ENCODE results near the gene RFLNA.
"Not testable (repeated sequence)": the region's sequence is repeated elsewhere in the genome, so short reads cannot be mapped to it uniquely, and the experiment has no call there.

RFLNA gene

DNA sequence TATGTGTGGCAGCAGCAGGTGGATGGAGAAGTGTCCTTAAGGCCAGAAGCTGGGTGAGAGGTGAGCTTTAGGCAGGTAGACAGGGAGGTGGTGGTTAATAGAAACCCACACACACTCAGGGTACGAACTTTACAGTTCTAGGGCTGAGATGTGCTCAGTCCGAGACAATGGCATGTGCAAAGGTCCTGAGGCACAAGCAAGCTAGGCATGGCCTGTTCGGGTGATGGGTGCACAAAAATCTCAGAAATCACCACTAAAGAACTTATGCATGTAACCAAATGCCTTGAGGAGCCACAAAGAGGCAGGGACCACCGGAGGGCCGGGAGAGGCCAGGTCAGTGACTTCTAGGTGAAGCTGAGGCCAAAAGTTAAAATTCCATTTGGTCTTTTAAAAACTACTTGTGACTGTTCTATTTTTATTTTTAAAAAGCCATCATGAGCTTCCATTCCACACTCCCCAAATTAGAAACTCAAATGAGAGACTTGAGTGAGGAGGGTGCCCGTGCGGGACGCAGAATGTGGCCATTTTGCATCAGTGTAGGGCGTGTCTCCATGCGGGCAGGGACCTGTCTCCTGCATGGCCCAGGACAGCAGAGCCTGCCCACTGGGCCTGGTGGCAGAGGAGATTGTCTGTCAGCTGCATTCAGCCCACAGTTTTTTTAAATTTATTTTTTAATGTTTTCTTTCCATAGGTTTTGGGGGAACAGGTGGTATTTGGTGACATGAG lies 4.0 kb downstream of the RFLNA start:
- H3K36me3 ChIP-seq (ENCODE audit: control insufficient read depth in 1 of 2, insufficient read depth in 2 of 2, low read length in 2 of 2): no peaks in the 10 kb centered on the region
- H3K79me1 ChIP-seq (ENCODE audit: low read length): peaks cover 2% of the 10 kb centered on the region
- WGBS (ENCODE audit: extremely low coverage, insufficient coverage, insufficient read length): no CpG with 5 or more reads among the region's 10 CpGs
- H3K27me3 ChIP-seq (ENCODE audit: insufficient read depth, low read length): peaks cover 5% of the 10 kb centered on the region
- H3K9me3 ChIP-seq (ENCODE audit: insufficient read depth, low read depth, low read length): peaks cover 5% of the 10 kb centered on the region
- H3K14ac ChIP-seq (ENCODE audit: low read length): no peak overlapping the region
- H3K9ac ChIP-seq (ENCODE audit: low read length): no peak overlapping the region
- H3K23ac ChIP-seq (ENCODE audit: low read length): no peak overlapping the region
- DNase-seq: no peak
- H3K79me2 ChIP-seq (ENCODE audit: control insufficient read depth, insufficient read depth, low read length, poor library complexity): no peaks in the 10 kb centered on the region
- H4K91ac ChIP-seq (ENCODE audit: low read depth, low read length): no peak overlapping the region
- no peak overlapping the region for H3K18ac ChIP-seq (ENCODE audit: low read length)
- H2AK5ac ChIP-seq (ENCODE audit: low read length): no peak overlapping the region
- H3K4ac ChIP-seq (ENCODE audit: low read depth, low read length): no peak overlapping the region
- H3K27ac ChIP-seq (ENCODE audit: low read depth, low read length): no peak overlapping the region
- H2BK12ac ChIP-seq (ENCODE audit: low read length): no peak overlapping the region
- no peak overlapping the region for H2AFZ ChIP-seq (ENCODE audit: insufficient read depth, low read length, poor library complexity)
- no peak overlapping the region for H4K12ac ChIP-seq (ENCODE audit: low read depth, low read length)
- H3K4me1 ChIP-seq (ENCODE audit: control insufficient read depth in 1 of 2, insufficient read depth in 2 of 2, low read length in 2 of 2): peaks cover 17 to 22% of the 10 kb centered on the region in 2 experiments
- H3K4me3 ChIP-seq (ENCODE audit: low read depth, low read length): no peak overlapping the region
- H3K4me2 ChIP-seq (ENCODE audit: low read length): no peak overlapping the region
- no peak overlapping the region for H2BK5ac ChIP-seq (ENCODE audit: low read depth, low read length, poor library complexity)
- H2BK120ac ChIP-seq (ENCODE audit: insufficient read depth, low read length, poor library complexity): no peak overlapping the region
- no peak overlapping the region for H4K8ac ChIP-seq (ENCODE audit: low read depth, low read length)

DNA sequence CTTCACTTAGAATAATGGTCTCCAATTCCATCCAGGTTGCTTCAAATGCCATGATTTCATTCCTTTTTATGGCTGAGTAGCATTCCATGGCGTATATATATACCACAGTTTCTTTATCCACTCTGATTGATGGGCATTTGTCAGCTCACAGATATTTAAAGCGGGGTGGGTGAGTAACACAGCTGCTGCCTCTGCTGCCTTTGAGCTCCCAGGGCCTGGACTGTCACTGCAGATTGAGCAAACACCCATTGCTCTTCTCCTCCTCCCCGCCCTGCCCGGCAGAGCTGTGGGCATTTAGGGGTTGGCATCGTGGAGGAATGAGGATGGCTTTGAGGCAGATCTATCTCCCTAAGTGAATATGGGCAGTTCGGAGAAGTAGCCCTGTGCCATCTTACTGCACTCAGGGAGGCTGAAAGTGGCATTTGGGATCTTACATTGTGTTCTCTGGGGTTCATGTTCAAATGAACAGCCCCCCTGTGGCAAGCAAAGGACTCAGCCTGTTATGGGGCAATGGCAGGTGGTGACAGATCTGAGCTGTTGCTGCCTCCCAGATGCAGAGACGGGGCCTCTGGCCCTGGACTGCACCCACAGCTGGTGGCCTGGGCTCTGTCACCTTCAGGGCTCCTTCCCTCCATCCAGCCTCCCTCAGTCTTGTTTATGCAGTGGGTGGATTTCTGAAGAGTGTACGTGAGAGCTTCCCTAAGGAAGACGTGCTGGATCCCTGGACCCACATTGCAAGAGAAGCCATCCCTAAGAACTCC lies 4.9 kb downstream of the RFLNA start:
- Histone ChIP-seq H3K23ac (ENCODE audit: low read length) (no peak overlapping the region), H3K36me3 (ENCODE audit: control insufficient read depth in 1 of 2, insufficient read depth in 2 of 2, low read length in 2 of 2) (no peaks in the 10 kb centered on the region), H3K9me3 (ENCODE audit: insufficient read depth, low read depth, low read length) (peaks cover 5% of the 10 kb centered on the region), H4K12ac (ENCODE audit: low read depth, low read length) (no peak overlapping the region), H3K4ac (ENCODE audit: low read depth, low read length) (no peak overlapping the region), H3K79me1 (ENCODE audit: low read length) (peaks cover under 1% of the 10 kb centered on the region), H2BK5ac (ENCODE audit: low read depth, low read length, poor library complexity) (no peak overlapping the region), H2BK12ac (ENCODE audit: low read length) (no peak overlapping the region), H4K91ac (ENCODE audit: low read depth, low read length) (no peak overlapping the region), H3K14ac (ENCODE audit: low read length) (no peak overlapping the region), H3K4me1 (ENCODE audit: control insufficient read depth in 1 of 2, insufficient read depth in 2 of 2, low read length in 2 of 2) (peaks cover 8 to 13% of the 10 kb centered on the region in 2 experiments), H3K4me3 (ENCODE audit: low read depth, low read length) (no peak overlapping the region), H3K27me3 (ENCODE audit: insufficient read depth, low read length) (peaks cover 5% of the 10 kb centered on the region), H2AFZ (ENCODE audit: insufficient read depth, low read length, poor library complexity) (no peak overlapping the region), H4K8ac (ENCODE audit: low read depth, low read length) (no peak overlapping the region), H3K4me2 (ENCODE audit: low read length) (no peak overlapping the region), H3K79me2 (ENCODE audit: control insufficient read depth, insufficient read depth, low read length, poor library complexity) (no peaks in the 10 kb centered on the region), H2AK5ac (ENCODE audit: low read length) (no peak overlapping the region), H3K27ac (ENCODE audit: low read depth, low read length) (no peak overlapping the region), H3K18ac (ENCODE audit: low read length) (no peak overlapping the region), H3K9ac (ENCODE audit: low read length) (no peak overlapping the region), H2BK120ac (ENCODE audit: insufficient read depth, low read length, poor library complexity) (no peak overlapping the region)
- WGBS (ENCODE audit: extremely low coverage, insufficient coverage, insufficient read length): no CpG with 5 or more reads among the region's 9 CpGs
- no peak for DNase-seq

DNA sequence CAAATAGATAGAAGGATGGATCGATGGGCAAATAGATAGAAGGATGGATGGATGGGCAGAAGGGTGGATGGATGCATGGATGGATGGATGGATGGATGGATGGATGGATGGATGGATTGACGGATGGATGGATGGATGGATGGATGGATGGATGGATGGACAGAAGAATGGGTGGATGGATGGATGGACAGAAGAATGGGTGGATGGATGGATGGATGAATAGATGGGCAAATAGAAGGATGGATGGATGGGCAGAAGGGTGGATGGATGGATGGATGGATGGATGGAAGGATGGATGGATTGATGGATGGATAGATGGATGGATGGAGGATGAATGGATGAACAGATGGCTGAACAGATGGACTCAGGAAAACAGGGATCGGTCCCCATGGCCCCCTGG lies 5.8 kb downstream of the RFLNA start:
- H3K18ac ChIP-seq (ENCODE audit: low read length); H2BK120ac ChIP-seq (ENCODE audit: insufficient read depth, low read length, poor library complexity); H3K14ac ChIP-seq (ENCODE audit: low read length); H3K4me3 ChIP-seq (ENCODE audit: low read depth, low read length); DNase-seq; H3K9ac ChIP-seq (ENCODE audit: low read length); H3K79me1 ChIP-seq (ENCODE audit: low read length); H3K36me3 ChIP-seq (ENCODE audit: control insufficient read depth in 1 of 2, insufficient read depth in 2 of 2, low read length in 2 of 2); H4K8ac ChIP-seq (ENCODE audit: low read depth, low read length); H3K4me1 ChIP-seq (ENCODE audit: control insufficient read depth in 1 of 2, insufficient read depth in 2 of 2, low read length in 2 of 2); H3K79me2 ChIP-seq (ENCODE audit: control insufficient read depth, insufficient read depth, low read length, poor library complexity); H3K27ac ChIP-seq (ENCODE audit: low read depth, low read length); H2AK5ac ChIP-seq (ENCODE audit: low read length); H2BK5ac ChIP-seq (ENCODE audit: low read depth, low read length, poor library complexity); H4K91ac ChIP-seq (ENCODE audit: low read depth, low read length); H3K23ac ChIP-seq (ENCODE audit: low read length); H2AFZ ChIP-seq (ENCODE audit: insufficient read depth, low read length, poor library complexity); H2BK12ac ChIP-seq (ENCODE audit: low read length); H3K9me3 ChIP-seq (ENCODE audit: insufficient read depth, low read depth, low read length); H3K4ac ChIP-seq (ENCODE audit: low read depth, low read length); H3K27me3 ChIP-seq (ENCODE audit: insufficient read depth, low read length); H3K4me2 ChIP-seq (ENCODE audit: low read length); H4K12ac ChIP-seq (ENCODE audit: low read depth, low read length): not testable (repeated sequence)
- 100% methylated on average over 1 of the region's 3 CpGs for WGBS (ENCODE audit: extremely low coverage, insufficient coverage, insufficient read length)

DNA sequence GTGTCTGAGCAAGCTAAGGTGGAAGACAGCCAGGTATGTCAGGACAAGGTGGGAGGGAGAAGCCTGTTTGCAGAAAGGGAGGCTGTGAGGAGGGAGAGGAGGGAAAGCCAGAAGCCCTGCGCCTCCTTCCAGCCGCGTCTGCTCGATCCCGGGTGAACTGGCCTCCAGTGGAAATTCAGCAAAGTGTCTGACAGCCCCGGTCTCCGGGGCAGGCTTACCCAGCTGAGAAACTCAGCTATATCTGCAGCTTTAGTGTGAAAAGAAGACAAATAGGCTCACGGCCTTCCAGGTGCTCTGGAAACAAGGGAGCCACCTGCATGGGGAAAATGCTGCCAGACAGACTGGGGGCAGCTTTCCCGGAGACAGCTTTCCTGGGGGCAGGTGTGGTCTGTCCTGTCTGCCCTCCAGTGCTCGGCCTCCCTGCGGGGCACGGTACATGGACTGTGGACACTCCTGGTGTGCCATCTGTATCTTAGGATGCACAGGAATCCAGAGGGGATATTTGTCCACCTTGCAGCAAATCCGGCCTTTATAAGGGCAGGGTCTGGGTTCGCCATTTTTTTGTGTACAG lies 6.3 kb downstream of the RFLNA start:
- no peak overlapping the region for H4K91ac ChIP-seq (ENCODE audit: low read depth, low read length)
- WGBS (ENCODE audit: extremely low coverage, insufficient coverage, insufficient read length): no CpG with 5 or more reads among the region's 14 CpGs
- H3K23ac ChIP-seq (ENCODE audit: low read length): no peak overlapping the region
- no peaks in the 10 kb centered on the region for H3K79me2 ChIP-seq (ENCODE audit: control insufficient read depth, insufficient read depth, low read length, poor library complexity)
- H3K79me1 ChIP-seq (ENCODE audit: low read length): no peaks in the 10 kb centered on the region
- no peak overlapping the region for H3K27ac ChIP-seq (ENCODE audit: low read depth, low read length)
- H3K4me3 ChIP-seq (ENCODE audit: low read depth, low read length): no peak overlapping the region
- peaks cover 5% of the 10 kb centered on the region for H3K27me3 ChIP-seq (ENCODE audit: insufficient read depth, low read length)
- peaks cover 5% of the 10 kb centered on the region for H3K9me3 ChIP-seq (ENCODE audit: insufficient read depth, low read depth, low read length)
- H4K8ac ChIP-seq (ENCODE audit: low read depth, low read length): no peak overlapping the region
- H3K4me1 ChIP-seq (ENCODE audit: control insufficient read depth in 1 of 2, insufficient read depth in 2 of 2, low read length in 2 of 2): peaks cover 2 to 3% of the 10 kb centered on the region in 2 experiments
- H2BK120ac ChIP-seq (ENCODE audit: insufficient read depth, low read length, poor library complexity): no peak overlapping the region
- no peaks in the 10 kb centered on the region for H3K36me3 ChIP-seq (ENCODE audit: control insufficient read depth in 1 of 2, insufficient read depth in 2 of 2, low read length in 2 of 2)
- no peak overlapping the region for H4K12ac ChIP-seq (ENCODE audit: low read depth, low read length)
- no peak overlapping the region for H3K4me2 ChIP-seq (ENCODE audit: low read length)
- no peak overlapping the region for H3K18ac ChIP-seq (ENCODE audit: low read length)
- DNase-seq: no peak
- H2AK5ac ChIP-seq (ENCODE audit: low read length): no peak overlapping the region
- H2BK12ac ChIP-seq (ENCODE audit: low read length): no peak overlapping the region
- H2BK5ac ChIP-seq (ENCODE audit: low read depth, low read length, poor library complexity): no peak overlapping the region
- H3K14ac ChIP-seq (ENCODE audit: low read length): no peak overlapping the region
- no peak overlapping the region for H2AFZ ChIP-seq (ENCODE audit: insufficient read depth, low read length, poor library complexity)
- H3K4ac ChIP-seq (ENCODE audit: low read depth, low read length): no peak overlapping the region
- no peak overlapping the region for H3K9ac ChIP-seq (ENCODE audit: low read length)

All from trophoblast cell (in vitro differentiated cells and primary cell).